H7 (cell line): Measurements from ENCODE around the gene TP63. TPM values are rescaled to one million over a fixed set of nuclear protein-coding genes. Genes with fewer than 3 reads are reported as not detected.

ENCODE experiments used
- DNase-seq: peaks from one replicate; pipeline ENCODE4 v3.0.0; 2012
- H3K27me3 ChIP-seq: 2 replicates; pipeline ENCODE4 v1.6.0; 2011; ENCODE audit warnings: mild to moderate bottlenecking, low read length; ENCODE audit not compliant: control insufficient read depth, insufficient read depth
- H3K36me3 ChIP-seq: replicated peaks from 2 replicates; pipeline ENCODE4 v1.5.1; 2011; ENCODE audit warnings: low read length; ENCODE audit not compliant: control insufficient read depth, insufficient read depth
- H3K4me3 ChIP-seq: 2 replicates; pipeline ENCODE4 v1.5.1; 2011; ENCODE audit warnings: low read depth, mild to moderate bottlenecking, control low read depth, low read length, moderate library complexity; ENCODE audit not compliant: insufficient read depth
- total RNA-seq: library from RNA; depleted of rRNA; stranded (reverse); fragments of >200 nt; shearing (Covaris generic); gene quantifications from 2 replicates; pipeline ENCODE4 v1.2.3, GENCODE V29; 2014

Gene TP63
- total RNA-seq, 1 experiment from 2014 or later = not detected

GRCh38 chr3:189902230-189903186 is 271.3 kb downstream of the TP63 start:
- no peaks in the 10 kb centered on the region for H3K36me3 ChIP-seq
- H3K4me3 ChIP-seq = no peak overlapping the region
- no peaks in the 10 kb centered on the region for H3K27me3 ChIP-seq
- no peak for DNase-seq

GRCh38 chr3:189903562-189904250 is 272.5 kb downstream of the TP63 start:
- Histone ChIP-seq H3K4me3 (no peak overlapping the region), H3K36me3 (no peaks in the 10 kb centered on the region), H3K27me3 (no peaks in the 10 kb centered on the region)
- no peak for DNase-seq

- Histone ChIP-seq H3K4me3 (no peak overlapping the region), H3K27me3 (no peaks in the 10 kb centered on the region), H3K36me3 (no peaks in the 10 kb centered on the region)
- DNase-seq = no peak
Observed at GRCh38 chr3:189907803-189908202, 276.6 kb downstream of the TP63 start.

GRCh38 chr3:189908646-189909045 is 277.5 kb downstream of the TP63 start:
- no peak for DNase-seq

GRCh38 chr3:189909139-189909538 is 277.9 kb downstream of the TP63 start:
- DNase-seq = no peak
- Histone ChIP-seq H3K27me3 (no peaks in the 10 kb centered on the region), H3K36me3 (no peaks in the 10 kb centered on the region), H3K4me3 (no peak overlapping the region)

More at GRCh38 chr3:189908646-189909045, 277.5 kb downstream of the TP63 start:
- Histone ChIP-seq H3K36me3 (no peaks in the 10 kb centered on the region), H3K27me3 (no peaks in the 10 kb centered on the region), H3K4me3 (no peak overlapping the region)

- H3K36me3 ChIP-seq = no peaks in the 10 kb centered on the region
- H3K27me3 ChIP-seq = no peaks in the 10 kb centered on the region
- no peak overlapping the region for H3K4me3 ChIP-seq
- no peak for DNase-seq
Observed at GRCh38 chr3:189909573-189909972, 278.4 kb downstream of the TP63 start.

DNA sequence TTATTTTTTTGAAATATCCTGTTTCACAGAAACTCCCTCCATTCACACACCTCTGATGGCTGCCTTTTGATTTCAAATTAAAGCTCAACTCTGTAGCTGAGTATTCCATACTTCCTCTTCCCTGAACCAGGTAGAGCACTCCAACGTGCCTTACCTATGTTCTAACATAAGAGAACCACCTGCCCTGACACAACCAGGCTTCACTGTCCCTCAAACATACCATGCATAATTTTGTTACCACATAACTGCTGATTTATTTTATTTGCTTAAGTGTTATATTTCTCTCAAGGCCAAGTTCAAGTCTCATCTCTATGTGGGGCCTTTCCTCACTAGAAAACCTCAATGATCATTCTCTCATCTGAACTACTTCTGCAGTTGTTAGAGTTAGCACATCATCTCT is 279.8 kb downstream of the TP63 start:
- no peak for DNase-seq
- no peaks in the 10 kb centered on the region for H3K36me3 ChIP-seq
- no peak overlapping the region for H3K4me3 ChIP-seq
- H3K27me3 ChIP-seq = no peaks in the 10 kb centered on the region

DNA sequence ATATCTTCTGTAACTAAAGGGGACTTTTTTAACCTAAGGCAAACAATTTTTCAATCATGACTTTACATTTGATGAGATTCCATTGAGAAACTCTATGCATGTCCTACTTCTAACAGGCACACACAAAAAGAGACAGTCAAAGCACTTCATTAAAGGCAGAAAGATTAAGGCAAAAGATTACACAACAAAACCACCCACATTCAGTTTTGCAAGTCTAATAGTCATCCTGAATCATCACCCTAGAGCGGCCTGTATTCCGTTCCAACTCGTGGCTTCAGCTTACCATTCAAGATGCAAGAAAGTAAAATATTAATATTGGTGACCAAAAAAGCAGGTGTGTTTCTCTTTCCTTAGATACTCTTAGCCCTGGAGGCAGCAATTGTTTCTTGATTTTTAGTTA is 283.6 kb downstream of the TP63 start:
- DNase-seq = no peak
- no peak overlapping the region for H3K4me3 ChIP-seq

GRCh38 chr3:189921770-189922169 is 290.6 kb downstream of the TP63 start:
- Histone ChIP-seq H3K36me3 (no peaks in the 10 kb centered on the region), H3K4me3 (no peak overlapping the region), H3K27me3 (no peaks in the 10 kb centered on the region)
- DNase-seq = no peak

More for the DNA sequence above, 283.6 kb downstream of the TP63 start:
- Histone ChIP-seq H3K36me3 (no peaks in the 10 kb centered on the region), H3K27me3 (no peaks in the 10 kb centered on the region)

GRCh38 chr3:189927975-189928895 is 297.0 kb downstream of the TP63 start:
- H3K4me3 ChIP-seq = no peak overlapping the region
- H3K36me3 ChIP-seq = no peaks in the 10 kb centered on the region
- DNase-seq = no peak
- H3K27me3 ChIP-seq = no peaks in the 10 kb centered on the region

DNA sequence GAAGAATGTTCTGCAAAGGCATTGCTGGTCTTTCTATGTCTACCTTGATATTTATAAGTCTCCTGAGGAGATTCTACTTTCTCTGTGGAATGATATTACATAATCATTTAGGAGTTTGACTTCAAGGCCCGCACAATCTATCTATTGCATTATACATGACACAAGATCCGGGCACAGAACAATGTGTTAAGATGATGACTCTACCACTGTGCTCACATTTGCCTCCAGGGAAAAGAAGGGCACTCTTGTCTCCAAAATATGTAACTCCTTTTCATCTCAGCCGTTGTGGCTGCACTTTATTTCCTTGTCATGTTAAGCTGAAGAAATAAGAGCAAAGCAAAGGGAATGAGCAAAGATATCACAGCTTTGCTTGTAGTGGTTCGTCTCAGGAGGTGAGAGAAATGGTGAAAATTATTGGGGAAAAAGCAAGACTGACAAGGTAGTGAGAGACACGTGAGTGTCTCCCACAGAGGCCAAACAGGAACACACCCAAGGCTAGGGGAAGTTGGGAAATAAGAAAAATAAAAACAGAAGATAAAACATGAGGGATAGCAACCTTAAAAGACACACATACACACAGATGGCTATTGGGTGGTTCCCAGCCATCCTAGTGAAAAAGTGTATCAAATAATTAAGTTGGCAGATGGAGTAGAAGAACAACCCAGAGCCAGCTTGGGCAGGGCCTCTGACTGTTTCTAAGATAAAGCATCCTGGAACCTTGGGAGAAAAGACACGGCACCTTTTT is 305.2 kb downstream of the TP63 start:
- no peak overlapping the region for H3K4me3 ChIP-seq
- no peaks in the 10 kb centered on the region for H3K36me3 ChIP-seq

DNA sequence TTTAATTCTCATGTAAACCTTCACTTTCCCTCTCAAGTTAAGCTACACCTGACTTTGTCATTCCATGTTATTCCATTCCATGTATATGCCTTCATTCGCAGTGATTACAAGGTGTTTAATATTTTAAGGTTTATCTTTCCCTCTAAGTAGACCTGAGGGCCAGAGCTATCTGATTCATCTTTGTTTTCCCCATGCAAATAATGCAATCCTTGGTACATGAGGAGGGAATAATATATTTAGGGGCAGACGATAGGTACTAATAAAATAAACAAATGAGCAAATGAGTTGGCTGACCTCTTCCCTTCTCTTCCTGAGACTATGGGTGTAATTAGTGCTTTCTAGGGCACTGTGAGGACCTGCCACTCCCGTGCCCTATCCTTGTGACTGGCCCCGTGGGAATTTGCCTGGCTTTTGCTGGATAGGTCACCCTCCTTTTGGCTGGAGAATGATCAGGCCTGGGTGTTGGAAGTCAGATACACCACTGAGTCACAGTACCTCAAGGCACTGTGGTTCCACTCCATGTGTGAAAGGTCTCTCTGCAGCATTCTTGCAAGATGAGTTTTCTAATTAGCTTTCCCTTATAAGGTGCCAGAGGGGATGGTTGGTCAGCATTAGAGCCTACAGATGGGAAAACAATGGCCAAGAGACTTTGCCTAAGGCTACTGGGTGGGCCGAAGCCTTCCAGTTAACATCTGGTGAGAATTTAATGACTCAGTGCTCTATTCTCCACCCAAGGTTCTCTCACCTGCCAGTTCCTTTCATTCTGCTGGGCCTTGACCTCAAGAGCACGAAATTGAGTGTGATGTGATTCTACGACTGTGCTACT is 306.3 kb downstream of the TP63 start:
- H3K36me3 ChIP-seq = no peaks in the 10 kb centered on the region
- no peaks in the 10 kb centered on the region for H3K27me3 ChIP-seq
- no peak overlapping the region for H3K4me3 ChIP-seq
- DNase-seq = no peak

More for the DNA sequence above, 305.2 kb downstream of the TP63 start:
- no peaks in the 10 kb centered on the region for H3K27me3 ChIP-seq
- DNase-seq = no peak

DNA sequence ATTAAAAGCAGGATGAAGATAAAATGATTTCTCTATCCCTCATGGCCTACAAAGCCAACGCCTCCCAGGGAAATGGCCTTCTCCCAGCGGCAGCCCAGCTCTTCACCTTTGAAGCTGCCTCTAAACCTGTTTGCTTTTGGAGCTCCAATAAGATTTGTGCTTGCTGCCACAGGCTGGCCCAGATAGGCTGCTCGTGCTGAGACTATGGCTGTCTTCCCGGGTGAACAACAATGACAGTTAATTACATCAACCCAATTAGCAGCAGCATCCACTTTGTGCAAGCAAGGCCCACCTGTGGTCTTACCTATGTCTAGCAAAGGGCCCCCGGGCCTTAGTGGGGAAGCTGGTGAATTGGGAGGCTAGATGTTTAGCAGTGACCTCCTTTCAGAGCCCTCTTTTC is 309.9 kb downstream of the TP63 start:
- H3K4me3 ChIP-seq = no peak overlapping the region
- no peaks in the 10 kb centered on the region; the same call in 1 of the 2 replicates for H3K27me3 ChIP-seq
- H3K36me3 ChIP-seq = no peaks in the 10 kb centered on the region
- DNase-seq = no peak
